GM19324 (cell line): ENCODE data around the gene ADAM23.
A peak's percentile ranks its signal among the peaks of the same experiment; 100 is the strongest.

ENCODE experiments used
- ATAC-seq: cut with Tn5 transposase; IDR thresholded peaks from one replicate; pipeline ENCODE4 v1.9.1; 2021; ENCODE audit warnings: mild to moderate bottlenecking, moderate library complexity; ENCODE audit not compliant: unreplicated experiment, low FRiP score

Gene ADAM23

GRCh38 chr2:206488623-206489022 lies 45.3 kb downstream of the ADAM23 start:
- ATAC-seq = no peak

- no peak for ATAC-seq
Measured at GRCh38 chr2:206494061-206494460, 50.7 kb downstream of the ADAM23 start.

- ATAC-seq = no peak
Measured at GRCh38 chr2:206502729-206503128, 59.4 kb downstream of the ADAM23 start.

DNA sequence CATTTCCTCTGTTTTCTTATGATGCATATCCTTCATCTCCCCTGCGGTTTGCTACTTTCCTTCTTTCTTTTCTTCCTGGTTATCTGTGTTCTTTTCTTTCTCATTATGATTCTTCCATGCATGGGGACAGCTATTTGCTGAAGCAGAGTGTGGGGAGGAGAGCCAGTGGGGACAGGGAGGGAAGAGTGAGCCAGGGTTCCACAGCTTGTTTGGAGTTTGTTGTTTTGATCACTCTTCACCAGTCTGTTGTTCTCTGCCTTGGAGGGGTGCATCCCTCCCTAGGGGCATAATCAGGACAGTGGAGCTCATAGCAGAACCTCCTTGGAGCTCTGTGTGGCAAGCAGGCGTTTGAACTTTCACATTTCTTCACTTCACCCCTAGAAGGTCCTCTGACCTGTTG lies 68.0 kb downstream of the ADAM23 start:
- no peak for ATAC-seq

GRCh38 chr2:206512999-206513398 lies 69.7 kb downstream of the ADAM23 start:
- ATAC-seq = no peak

GRCh38 chr2:206515580-206515979 lies 72.2 kb downstream of the ADAM23 start:
- ATAC-seq = no peak

DNA sequence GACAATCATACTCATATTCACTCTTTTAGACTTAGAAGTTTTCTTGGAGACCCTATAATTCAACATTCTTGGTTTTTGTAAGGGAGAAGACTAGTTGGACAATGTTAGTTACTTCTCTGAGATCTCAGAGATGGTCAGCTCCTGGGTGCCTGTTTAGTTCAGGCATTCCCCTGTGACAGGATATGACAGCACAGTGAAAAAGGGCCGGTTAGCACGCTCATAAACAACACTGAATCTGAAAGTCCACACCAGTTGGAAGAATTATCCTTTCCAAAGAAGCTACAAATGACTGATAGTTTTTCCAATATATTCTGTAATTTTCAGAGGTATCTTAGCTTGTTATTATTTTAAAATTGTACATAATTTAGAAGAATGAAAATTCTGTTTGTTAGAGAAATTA lies 75.7 kb downstream of the ADAM23 start:
- no peak for ATAC-seq

GRCh38 chr2:206520450-206520849 lies 77.1 kb downstream of the ADAM23 start:
- ATAC-seq = no peak

GRCh38 chr2:206521115-206521514 lies 77.8 kb downstream of the ADAM23 start:
- ATAC-seq = no peak

GRCh38 chr2:206521612-206522011 lies 78.3 kb downstream of the ADAM23 start:
- ATAC-seq = no peak

DNA sequence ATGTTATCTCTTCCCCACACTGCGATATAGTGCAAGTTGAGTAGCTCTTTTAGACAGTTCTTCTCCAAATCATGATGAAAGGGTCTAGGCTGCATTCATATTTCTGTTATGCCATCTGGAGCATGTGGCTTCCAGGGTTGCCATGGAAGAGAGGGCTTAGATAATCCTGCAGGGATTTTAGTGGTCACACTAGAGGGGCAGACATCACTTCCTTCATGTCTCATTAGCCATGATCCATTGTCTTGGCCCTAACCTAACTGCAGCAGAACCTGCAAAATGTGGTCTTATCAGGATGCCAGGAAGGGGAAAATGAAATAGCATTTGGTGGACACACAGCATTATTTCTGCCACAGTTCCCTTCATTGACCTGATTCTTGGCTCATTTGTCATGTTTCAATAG lies 83.1 kb downstream of the ADAM23 start:
- ATAC-seq = no peak

DNA sequence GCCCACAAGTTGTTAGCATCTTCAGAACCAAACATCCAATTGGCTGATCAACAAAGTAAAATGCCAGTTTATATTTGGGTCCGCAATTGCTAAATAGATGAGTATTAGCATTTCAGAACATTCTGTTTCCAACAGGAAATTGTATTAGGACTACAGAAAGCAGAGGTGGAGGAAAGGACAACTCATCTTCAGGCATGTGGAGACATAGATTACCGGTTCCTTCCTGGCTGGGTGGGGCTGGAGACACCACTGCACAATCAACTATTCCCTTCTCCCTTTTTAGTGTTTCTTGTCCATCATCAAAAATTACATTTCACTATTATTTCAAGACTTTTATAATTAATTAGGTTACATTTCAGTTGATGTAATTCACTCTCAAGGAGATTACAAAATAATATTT lies 83.8 kb downstream of the ADAM23 start:
- ATAC-seq = no peak

- ATAC-seq = no peak
Measured at GRCh38 chr2:206530727-206531126, 87.4 kb downstream of the ADAM23 start.

DNA sequence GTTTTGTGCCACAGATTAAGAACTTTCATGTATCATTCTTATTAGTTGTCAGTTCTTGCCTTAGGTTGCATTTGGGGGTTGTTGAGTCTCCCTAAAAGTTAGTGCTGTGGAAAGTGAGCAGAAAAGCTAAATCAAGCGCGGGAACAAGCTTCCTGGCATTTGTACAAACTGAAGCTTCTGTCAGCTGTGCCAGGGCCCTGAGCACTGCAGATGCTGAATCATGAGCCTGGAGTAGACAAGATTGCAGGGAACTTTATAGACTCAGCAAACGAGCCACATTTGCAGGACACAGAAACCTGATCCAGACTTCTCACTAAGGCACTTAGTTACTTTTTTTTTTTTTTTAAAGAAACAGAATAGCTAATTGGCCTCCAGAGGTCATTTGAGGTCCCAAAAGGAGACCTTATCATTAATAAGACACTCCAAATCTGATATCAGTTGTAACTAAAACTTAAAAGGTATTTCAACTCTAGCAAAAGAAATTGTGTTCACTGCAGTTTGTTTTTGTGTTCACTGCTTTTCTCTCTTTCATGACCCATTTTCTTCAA lies 88.7 kb downstream of the ADAM23 start:
- ATAC-seq = no peak

DNA sequence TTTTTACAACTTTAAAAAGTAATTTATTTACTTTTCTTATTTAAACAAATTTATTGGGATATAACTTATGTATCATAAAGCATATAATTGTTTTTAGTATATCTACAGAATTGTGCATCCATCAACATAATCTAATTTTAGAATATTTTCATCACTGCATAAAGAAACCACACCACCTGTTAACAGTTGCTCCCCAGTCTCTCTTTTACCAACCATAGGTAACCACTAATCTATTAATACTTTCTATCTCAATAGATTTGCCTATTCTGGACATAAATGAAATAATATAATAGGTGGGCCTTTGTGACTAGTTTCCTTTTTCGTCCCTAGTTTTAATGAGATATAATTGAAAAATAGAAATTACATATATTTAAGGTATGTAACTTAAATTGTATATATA lies 90.6 kb downstream of the ADAM23 start:
- no peak for ATAC-seq

- peak; percentile 61 for ATAC-seq
Measured at GRCh38 chr2:206535260-206535986, 92.1 kb downstream of the ADAM23 start.

DNA sequence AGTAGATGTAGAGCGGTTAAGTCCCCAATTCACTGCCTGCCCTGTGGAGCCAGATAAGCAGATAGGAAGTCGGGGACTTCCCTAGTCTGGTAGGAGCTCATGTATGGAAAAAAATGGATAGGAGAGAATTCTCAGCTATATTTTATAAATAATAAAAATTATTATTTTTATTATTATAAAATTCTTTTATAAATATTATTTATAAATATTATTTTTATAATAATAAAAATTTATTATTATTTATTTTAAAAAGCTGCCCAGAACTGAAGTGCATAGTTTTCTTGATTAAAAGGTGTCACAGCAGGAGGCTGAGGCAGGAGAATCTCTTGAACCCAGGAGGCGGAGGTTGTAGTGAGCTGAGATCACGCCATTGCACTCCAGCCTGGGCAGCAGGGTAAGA lies 97.4 kb downstream of the ADAM23 start:
- ATAC-seq = no peak

DNA sequence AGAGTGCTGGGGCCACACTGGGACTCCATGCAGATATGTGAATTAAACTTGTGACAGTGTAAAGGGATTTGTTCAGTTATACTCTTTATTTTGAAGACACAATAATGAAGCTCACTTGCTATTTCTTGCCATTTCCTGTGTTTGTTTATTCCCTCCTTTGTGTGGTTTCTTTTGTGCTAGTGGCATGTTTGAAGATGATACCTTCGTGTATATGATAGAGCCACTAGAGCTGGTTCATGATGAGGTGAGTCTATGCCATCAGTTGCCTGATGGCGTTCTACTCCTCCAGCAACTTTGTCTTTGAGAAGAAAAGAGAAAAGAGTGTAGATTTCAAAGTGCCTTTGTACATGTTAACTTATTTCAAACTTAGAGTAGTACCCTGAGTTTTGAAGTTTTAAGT lies 99.7 kb downstream of the ADAM23 start:
- no peak for ATAC-seq

- ATAC-seq = no peak
Measured at GRCh38 chr2:206548383-206548782, 105.1 kb downstream of the ADAM23 start.

- no peak for ATAC-seq
Measured at GRCh38 chr2:206555721-206556120, 112.4 kb downstream of the ADAM23 start.

- ATAC-seq = no peak
Measured at GRCh38 chr2:206556357-206556949, 113.1 kb downstream of the ADAM23 start.

- no peak for ATAC-seq
Measured at GRCh38 chr2:206557321-206557720, 114.0 kb downstream of the ADAM23 start.
